Astrocyte (in vitro differentiated cells and primary cell): ENCODE data around the gene STPG3. TPM values are rescaled to one million over a fixed set of nuclear protein-coding genes. Genes with fewer than 3 reads are reported as not detected.
"Not testable (repeated sequence)": the region's sequence is repeated elsewhere in the genome, so short reads cannot be mapped to it uniquely, and the experiment has no call there.

Experiments
- DNase-seq: peaks from one replicate; pipeline ENCODE4 v3.0.0-alpha.2; 2010; ENCODE audit warnings: low read depth
- FAIRE-seq: peaks from 2 replicates; lab custom pipeline; 2011; peaks lifted over from hg19 to GRCh38; lab: Jason Lieb, UNC
- H2AFZ ChIP-seq: 2 replicates; pipeline ENCODE4 v1.6.0; 2012; ENCODE audit warnings: low read depth, low read length, inconsistent platforms
- H3K27ac ChIP-seq: 2 replicates; pipeline ENCODE4 v1.5.1; 2011; ENCODE audit warnings: low read depth, low read length, inconsistent platforms
- H3K27me3 ChIP-seq: 2 replicates; pipeline ENCODE4 v1.6.0; 2011; ENCODE audit warnings: low read length, inconsistent platforms; ENCODE audit not compliant: insufficient read depth
- H3K36me3 ChIP-seq: 2 replicates; pipeline ENCODE4 v1.5.1; 2011; ENCODE audit warnings: low read length, inconsistent platforms; ENCODE audit not compliant: insufficient read depth
- H3K4me1 ChIP-seq: 2 replicates; pipeline ENCODE4 v1.5.1; 2011; ENCODE audit warnings: low read length, inconsistent platforms; ENCODE audit not compliant: insufficient read depth
- H3K4me2 ChIP-seq: 2 replicates; pipeline ENCODE4 v1.6.0; 2012; ENCODE audit warnings: low read length, inconsistent platforms
- H3K4me3 ChIP-seq: 2 replicates; pipeline ENCODE4 v1.5.1; 2011; ENCODE audit warnings: low read depth, mild to moderate bottlenecking, low read length, inconsistent platforms; ENCODE audit not compliant: insufficient read depth
- H3K79me2 ChIP-seq: 2 replicates; pipeline ENCODE4 v1.6.0; 2012; ENCODE audit warnings: mild to moderate bottlenecking, low read length, inconsistent platforms; ENCODE audit not compliant: insufficient read depth
- H3K9ac ChIP-seq: 2 replicates; pipeline ENCODE4 v1.6.0; 2012; ENCODE audit warnings: mild to moderate bottlenecking, low read length, inconsistent platforms
- H3K9me3 ChIP-seq: 2 replicates; pipeline ENCODE4 v1.5.1; 2012; ENCODE audit warnings: low read depth, mild to moderate bottlenecking, low read length, inconsistent platforms; ENCODE audit not compliant: insufficient read depth
- H4K20me1 ChIP-seq: 2 replicates; pipeline ENCODE4 v1.6.0; 2012; ENCODE audit warnings: low read length, inconsistent platforms; ENCODE audit not compliant: insufficient read depth
- H3K27ac Mint-ChIP-seq: one replicate; pipeline ENCODE4 v1.8.0; 2021; ENCODE audit warnings: mild to moderate bottlenecking, mixed read lengths; ENCODE audit not compliant: unreplicated experiment
- H3K27me3 Mint-ChIP-seq: one replicate; pipeline ENCODE4 v1.8.0; 2021; ENCODE audit warnings: low read depth, mixed read lengths; ENCODE audit not compliant: unreplicated experiment
- H3K36me3 Mint-ChIP-seq: one replicate; pipeline ENCODE4 v1.8.0; 2021; ENCODE audit warnings: low read depth, mixed read lengths; ENCODE audit not compliant: unreplicated experiment
- H3K4me1 Mint-ChIP-seq: one replicate; pipeline ENCODE4 v1.8.0; 2021; ENCODE audit warnings: low read depth, mixed read lengths; ENCODE audit not compliant: unreplicated experiment
- H3K4me3 Mint-ChIP-seq: one replicate; pipeline ENCODE4 v1.8.0; 2021; ENCODE audit warnings: mild to moderate bottlenecking, moderate library complexity, mixed read lengths; ENCODE audit not compliant: unreplicated experiment
- H3K9me3 Mint-ChIP-seq: one replicate; pipeline ENCODE4 v1.8.0; 2021; ENCODE audit warnings: mild to moderate bottlenecking, mixed read lengths; ENCODE audit not compliant: unreplicated experiment
- CTCF ChIP-seq: IDR thresholded peaks from 2 replicates; pipeline ENCODE4 v1.5.1; 2011; ENCODE audit warnings: low read depth, mild to moderate bottlenecking, inconsistent platforms, low read length, moderate library complexity; ENCODE audit not compliant: insufficient read depth
- EZH2 ChIP-seq: IDR thresholded peaks from 2 replicates; pipeline ENCODE4 v1.6.1; 2012; ENCODE audit warnings: mild to moderate bottlenecking, low read length, inconsistent platforms; ENCODE audit not compliant: insufficient read depth
- total RNA-seq: library from RNA; stranded (reverse); gene quantifications from 2 replicates; pipeline ENCODE4 v1.2.1, GENCODE V29; 2021

STPG3 gene
- total RNA-seq, 1 donor from 2014 or later, result not detected

DNA sequence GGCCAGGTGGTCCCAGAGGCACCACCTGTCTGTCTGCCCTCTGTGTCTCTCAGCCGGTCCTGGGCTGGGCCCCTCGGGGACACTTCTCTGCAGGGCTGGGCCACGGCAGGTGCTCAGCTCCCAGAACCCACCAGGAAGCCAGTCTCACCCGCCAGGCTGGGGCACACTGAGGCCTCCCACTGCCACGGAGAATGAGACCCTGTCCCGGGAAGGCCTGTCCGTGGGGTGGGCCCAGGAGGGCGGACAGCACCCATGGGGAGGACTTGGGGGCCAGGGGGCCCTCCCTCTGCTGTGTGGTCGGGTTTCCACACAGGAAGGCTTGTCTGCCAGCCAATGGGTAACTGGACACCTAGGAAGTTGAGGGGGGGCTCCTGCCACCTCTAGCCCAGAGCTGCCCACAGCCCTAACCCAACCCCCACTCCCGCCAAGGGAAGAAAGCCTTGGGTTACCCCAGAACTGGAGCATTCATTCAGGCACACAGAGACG is 14.1 kb upstream of the STPG3 start:
- H3K27me3 Mint-ChIP-seq, result no peaks in the 10 kb centered on the region
- TF ChIP-seq CTCF, result no peak
- no peak for TF ChIP-seq EZH2
- H3K4me3 ChIP-seq, result no peak overlapping the region
- peaks cover under 1% of the 10 kb centered on the region for H3K36me3 Mint-ChIP-seq
- no peaks in the 10 kb centered on the region for H3K27me3 ChIP-seq
- FAIRE-seq, result no peak
- H4K20me1 ChIP-seq, result peaks cover 29% of the 10 kb centered on the region
- no peak overlapping the region for H2AFZ ChIP-seq
- H3K9ac ChIP-seq, result no peak overlapping the region
- no peaks in the 10 kb centered on the region for H3K36me3 ChIP-seq
- H3K27ac Mint-ChIP-seq, result no peak overlapping the region
- peaks cover 1% of the 10 kb centered on the region for H3K4me1 Mint-ChIP-seq
- peaks cover 27% of the 10 kb centered on the region for H3K79me2 ChIP-seq
- H3K27ac ChIP-seq, result no peak overlapping the region
- H3K4me1 ChIP-seq, result peaks cover 7% of the 10 kb centered on the region
- DNase-seq, result no peak
- H3K9me3 ChIP-seq, result no peaks in the 10 kb centered on the region
- H3K4me2 ChIP-seq, result peak overlapping the region; percentile 54
- H3K4me3 Mint-ChIP-seq, result no peak overlapping the region
- no peaks in the 10 kb centered on the region for H3K9me3 Mint-ChIP-seq

- DNase-seq, result no peak
- Mint-ChIP-seq H3K36me3 (peaks cover 8% of the 10 kb centered on the region), H3K27me3 (no peaks in the 10 kb centered on the region), H3K4me3 (peak overlapping the region; percentile 20), H3K4me1 (peaks cover 10% of the 10 kb centered on the region), H3K9me3 (no peaks in the 10 kb centered on the region), H3K27ac (peak overlapping the region; percentile 75)
- peaks cover 40% of the 10 kb centered on the region for H4K20me1 ChIP-seq
- no peak overlapping the region for H2AFZ ChIP-seq
- H3K79me2 ChIP-seq, result peaks cover 37% of the 10 kb centered on the region
- TF ChIP-seq CTCF (no peak), EZH2 (no peak)
- H3K4me2 ChIP-seq, result peak overlapping the region; percentile 93
- no peak overlapping the region for H3K27ac ChIP-seq
- H3K4me1 ChIP-seq, result peaks cover 18% of the 10 kb centered on the region
- H3K9ac ChIP-seq, result no peak overlapping the region
- no peaks in the 10 kb centered on the region for H3K27me3 ChIP-seq
- H3K9me3 ChIP-seq, result no peaks in the 10 kb centered on the region
- H3K4me3 ChIP-seq, result no peak overlapping the region
- H3K36me3 ChIP-seq, result peaks cover 6% of the 10 kb centered on the region
- FAIRE-seq, result no peak
Measured at GRCh38 chr9:137237759-137238726, 13.0 kb upstream of the STPG3 start.

DNA sequence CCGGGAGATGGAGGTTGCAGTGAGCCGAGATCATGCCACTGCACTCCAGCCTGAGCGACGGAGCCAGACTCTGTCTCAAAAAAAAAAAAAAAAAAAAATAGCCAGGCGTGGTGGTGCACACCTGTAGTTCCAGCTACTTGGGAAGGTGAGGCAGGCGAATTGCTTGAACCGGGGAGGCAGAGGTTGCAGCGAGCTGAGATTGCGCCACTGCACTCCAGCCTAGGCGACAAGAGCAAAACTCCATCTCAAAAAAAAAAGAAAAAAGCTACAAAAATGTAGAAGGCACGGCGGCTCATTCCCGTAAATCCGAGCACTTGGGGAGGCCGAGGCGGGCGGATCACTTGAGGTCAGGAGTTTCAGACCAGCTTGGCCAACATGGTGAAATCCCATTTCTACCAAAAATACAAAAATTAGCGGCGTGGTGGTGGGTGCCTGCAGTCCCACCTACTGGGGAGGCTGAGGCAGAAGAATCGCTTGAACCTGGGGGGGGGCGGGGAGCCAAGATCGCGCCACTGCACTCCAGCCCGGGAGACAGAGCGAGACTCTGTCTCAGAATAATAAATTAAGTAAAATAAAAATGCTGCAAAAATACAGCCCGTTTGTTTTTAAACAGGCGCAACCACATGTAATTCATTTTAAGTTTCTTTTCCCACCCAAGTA is 11.4 kb upstream of the STPG3 start:
- Histone ChIP-seq H4K20me1 (peaks cover 56% of the 10 kb centered on the region), H3K4me1 (peaks cover 25% of the 10 kb centered on the region), H3K79me2 (peaks cover 54% of the 10 kb centered on the region), H3K9ac (peak overlapping the region; percentile 85), H3K4me2 (peak overlapping the region; percentile 93), H3K4me3 (peak overlapping the region; percentile 80), H2AFZ (peak overlapping the region; percentile 71), H3K27ac (peak overlapping the region; percentile 87)
- not testable (repeated sequence) for H3K36me3 Mint-ChIP-seq, H3K9me3 Mint-ChIP-seq, H3K36me3 ChIP-seq, H3K27me3 ChIP-seq, H3K27me3 Mint-ChIP-seq, FAIRE-seq, H3K9me3 ChIP-seq, DNase-seq
- peak overlapping the region; percentile 86 for H3K27ac Mint-ChIP-seq
- peaks cover 19% of the 10 kb centered on the region for H3K4me1 Mint-ChIP-seq
- peak overlapping the region; percentile 84 for H3K4me3 Mint-ChIP-seq
